Gastroesophageal sphincter (tissue), 4 donors: ENCODE measurements around the gene CEP112. TPM values are rescaled to one million over a fixed set of nuclear protein-coding genes. Genes with fewer than 3 reads are reported as not detected.

Experiments used
- ATAC-seq: fragments of 150-250 bp; one replicate; pipeline ENCODE4 v1.9.1; 2016; ENCODE audit warnings: mild to moderate bottlenecking, moderate library complexity
- H3K27ac ChIP-seq, 4 donors: fragments of 200-600 bp; sonication (generic) in 3 of 4; 1 replicate in 3 of 4; 2 replicates in 1 of 4; pipeline ENCODE4 v1.5.1; 2016 to 2019
- H3K27me3 ChIP-seq: fragments of 200-600 bp; sonication (generic); one replicate; pipeline ENCODE4 v1.5.1; 2019
- H3K36me3 ChIP-seq, 2 donors: fragments of 200-600 bp; sonication (generic); one replicate each; pipeline ENCODE4 v1.5.1; 2019; ENCODE audit warnings: control low read depth in 1 of 2
- H3K4me1 ChIP-seq, 3 donors: fragments of 200-600 bp; sonication (generic); 1 replicate in 2 of 3; 2 replicates in 1 of 3; pipeline ENCODE4 v1.5.1; 2016 to 2019; ENCODE audit warnings: control low read depth in 2 of 3
- H3K4me3 ChIP-seq, 2 donors: fragments of 200-600 bp; sonication (generic); one replicate each; pipeline ENCODE4 v1.5.1; 2019; ENCODE audit warnings: mild to moderate bottlenecking in 1 of 2, moderate library complexity in 1 of 2
- H3K9me3 ChIP-seq, 3 donors: fragments of 200-600 bp; sonication (generic); one replicate each; pipeline ENCODE4 v1.5.1; 2017 to 2019; ENCODE audit warnings: control low read depth in 2 of 3
- EP300 ChIP-seq: sonication (generic); formaldehyde crosslinking; IDR thresholded peaks from one replicate; pipeline ENCODE4 v1.6.1; 2017; ENCODE audit warnings: antibody characterized with exemption, mild to moderate bottlenecking
- POLR2A ChIP-seq, 2 donors: fragments of 450-650 bp; IDR thresholded peaks; one replicate each; pipeline ENCODE4 v1.6.1; 2017; ENCODE audit warnings: antibody characterized with exemption in 2 of 2, mild to moderate bottlenecking in 2 of 2, moderate library complexity in 1 of 2
- POLR2AphosphoS5 ChIP-seq: sonication (generic); formaldehyde crosslinking; IDR thresholded peaks from one replicate; pipeline ENCODE4 v1.6.1; 2017; ENCODE audit warnings: antibody characterized with exemption
- WGBS, 2 donors: methylation state at CpG; one replicate each; pipeline ENCODE4 v1.1.5; 2018; ENCODE audit warnings: low coverage in 1 of 2; 5-methylcytosine and 5-hydroxymethylcytosine counted together
- total RNA-seq, 4 donors: library from RNA; depleted of rRNA; stranded (reverse); fragments of >200 nt; gene quantifications; one replicate each; pipeline ENCODE4 v1.1.0, GENCODE V29; 2016
- TF ChIP-seq, protein P1 (sequence below), 4 experiments: fragments of 200-600 bp in 2 of 4; fragments of 450-650 bp in 2 of 4; sonication (generic) in 1 of 4; IDR thresholded peaks; one replicate each; pipeline ENCODE4 v1.5.1; 2017 to 2019; ENCODE audit warnings: antibody characterized with exemption in 4 of 4, mild to moderate bottlenecking in 2 of 4, moderate library complexity in 2 of 4

CEP112 gene
- total RNA-seq, 4 donors from 2014 or later: 21.9 to 38.2 (median 27.0) TPM

GRCh38 chr17:65637786-65638185 lies 554.1 kb downstream of the CEP112 start:
- peaks cover 6 to 17% (median 6%) of the 10 kb centered on the region in 3 donors for H3K4me1 ChIP-seq
- 70 to 85% methylated on average over 3 of the region's 3 CpGs for WGBS, 2 donors
- TF ChIP-seq, protein P1, sequence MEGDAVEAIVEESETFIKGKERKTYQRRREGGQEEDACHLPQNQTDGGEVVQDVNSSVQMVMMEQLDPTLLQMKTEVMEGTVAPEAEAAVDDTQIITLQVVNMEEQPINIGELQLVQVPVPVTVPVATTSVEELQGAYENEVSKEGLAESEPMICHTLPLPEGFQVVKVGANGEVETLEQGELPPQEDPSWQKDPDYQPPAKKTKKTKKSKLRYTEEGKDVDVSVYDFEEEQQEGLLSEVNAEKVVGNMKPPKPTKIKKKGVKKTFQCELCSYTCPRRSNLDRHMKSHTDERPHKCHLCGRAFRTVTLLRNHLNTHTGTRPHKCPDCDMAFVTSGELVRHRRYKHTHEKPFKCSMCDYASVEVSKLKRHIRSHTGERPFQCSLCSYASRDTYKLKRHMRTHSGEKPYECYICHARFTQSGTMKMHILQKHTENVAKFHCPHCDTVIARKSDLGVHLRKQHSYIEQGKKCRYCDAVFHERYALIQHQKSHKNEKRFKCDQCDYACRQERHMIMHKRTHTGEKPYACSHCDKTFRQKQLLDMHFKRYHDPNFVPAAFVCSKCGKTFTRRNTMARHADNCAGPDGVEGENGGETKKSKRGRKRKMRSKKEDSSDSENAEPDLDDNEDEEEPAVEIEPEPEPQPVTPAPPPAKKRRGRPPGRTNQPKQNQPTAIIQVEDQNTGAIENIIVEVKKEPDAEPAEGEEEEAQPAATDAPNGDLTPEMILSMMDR (IDR thresholded peaks at IDR 0.05): no peak
- no peak for TF ChIP-seq EP300
- no peak for TF ChIP-seq POLR2AphosphoS5
- TF ChIP-seq POLR2A (IDR thresholded peaks at IDR 0.05): no peak
- ATAC-seq: no peak
- H3K27ac ChIP-seq: peak overlapping the region in 1 of 4 donors; percentile 26
- no peaks in the 10 kb centered on the region for H3K27me3 ChIP-seq
- no peak overlapping the region for H3K4me3 ChIP-seq
- H3K9me3 ChIP-seq: no peaks in the 10 kb centered on the region
- H3K36me3 ChIP-seq: no peaks in the 10 kb centered on the region

- no peak for ATAC-seq
- H3K4me3 ChIP-seq: no peak overlapping the region
- no peaks in the 10 kb centered on the region for H3K9me3 ChIP-seq
- 97 to 100% methylated on average over 1 to 3 of the region's 3 CpGs for WGBS, 2 donors
- no peaks in the 10 kb centered on the region for H3K27me3 ChIP-seq
- H3K36me3 ChIP-seq: no peaks in the 10 kb centered on the region
- peaks cover 6 to 17% (median 6%) of the 10 kb centered on the region in 3 donors for H3K4me1 ChIP-seq
- H3K27ac ChIP-seq: no peak overlapping the region
- TF ChIP-seq POLR2AphosphoS5 (no peak), EP300 (no peak), POLR2A (IDR thresholded peaks at IDR 0.05) (no peak)
- TF ChIP-seq, protein P1 (IDR thresholded peaks at IDR 0.05): no peak
Measured at GRCh38 chr17:65634533-65634932, 557.4 kb downstream of the CEP112 start.

DNA sequence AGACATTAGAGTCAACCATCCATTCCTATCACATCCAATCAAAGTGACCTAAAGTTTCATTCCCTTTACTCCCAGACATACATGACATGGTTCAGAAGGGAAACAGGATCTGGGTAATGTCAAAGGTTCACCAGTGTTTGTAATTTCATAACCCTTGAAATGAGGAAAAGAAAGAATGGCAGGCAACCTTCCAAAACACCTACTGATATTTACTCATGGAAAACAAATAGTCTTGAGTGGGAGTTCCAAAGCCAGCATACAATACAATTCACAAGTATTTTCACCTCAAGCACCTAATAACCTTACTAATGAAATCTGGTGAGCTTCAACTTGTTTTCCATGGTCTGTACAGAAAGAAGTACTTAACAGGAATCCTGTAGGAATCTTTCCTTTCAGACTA lies 557.9 kb downstream of the CEP112 start:
- ATAC-seq: no peak
- H3K36me3 ChIP-seq: no peaks in the 10 kb centered on the region
- H3K9me3 ChIP-seq: no peaks in the 10 kb centered on the region
- H3K4me1 ChIP-seq: peaks cover 6 to 12% (median 6%) of the 10 kb centered on the region in 3 donors
- H3K27ac ChIP-seq: no peak overlapping the region
- TF ChIP-seq EP300: no peak
- no peak overlapping the region for H3K4me3 ChIP-seq
- H3K27me3 ChIP-seq: no peaks in the 10 kb centered on the region

GRCh38 chr17:65633146-65633881 lies 558.6 kb downstream of the CEP112 start:
- Histone ChIP-seq H3K4me3 (no peak overlapping the region), H3K27me3 (no peaks in the 10 kb centered on the region), H3K4me1 (peaks cover 0 to 12% (median under 1%) of the 10 kb centered on the region in 3 donors), H3K27ac (no peak overlapping the region), H3K36me3 (no peaks in the 10 kb centered on the region), H3K9me3 (no peaks in the 10 kb centered on the region)
- TF ChIP-seq EP300: no peak
- no peak for TF ChIP-seq POLR2A (IDR thresholded peaks at IDR 0.05)
- TF ChIP-seq POLR2AphosphoS5: no peak
- TF ChIP-seq, protein P1 (IDR thresholded peaks at IDR 0.05): no peak
- no peak for ATAC-seq
- WGBS, 2 donors: 78 to 100% methylated on average over 1 to 3 of the region's 8 CpGs

GRCh38 chr17:65630502-65630901 lies 561.4 kb downstream of the CEP112 start:
- WGBS, 2 donors: no CpG with 5 or more reads among the region's 2 CpGs
- no peak overlapping the region for H3K27ac ChIP-seq
- no peaks in the 10 kb centered on the region for H3K36me3 ChIP-seq
- peaks cover 0 to 15% (median 9%) of the 10 kb centered on the region in 3 donors for H3K4me1 ChIP-seq
- TF ChIP-seq EP300 (no peak), POLR2A (IDR thresholded peaks at IDR 0.05) (no peak), POLR2AphosphoS5 (no peak)
- TF ChIP-seq, protein P1 (IDR thresholded peaks at IDR 0.05): no peak
- H3K4me3 ChIP-seq: no peak overlapping the region
- no peak for ATAC-seq
- no peaks in the 10 kb centered on the region for H3K9me3 ChIP-seq
- H3K27me3 ChIP-seq: no peaks in the 10 kb centered on the region
